ENCODE measurements around the gene SORT1.

Gene SORT1

DNA sequence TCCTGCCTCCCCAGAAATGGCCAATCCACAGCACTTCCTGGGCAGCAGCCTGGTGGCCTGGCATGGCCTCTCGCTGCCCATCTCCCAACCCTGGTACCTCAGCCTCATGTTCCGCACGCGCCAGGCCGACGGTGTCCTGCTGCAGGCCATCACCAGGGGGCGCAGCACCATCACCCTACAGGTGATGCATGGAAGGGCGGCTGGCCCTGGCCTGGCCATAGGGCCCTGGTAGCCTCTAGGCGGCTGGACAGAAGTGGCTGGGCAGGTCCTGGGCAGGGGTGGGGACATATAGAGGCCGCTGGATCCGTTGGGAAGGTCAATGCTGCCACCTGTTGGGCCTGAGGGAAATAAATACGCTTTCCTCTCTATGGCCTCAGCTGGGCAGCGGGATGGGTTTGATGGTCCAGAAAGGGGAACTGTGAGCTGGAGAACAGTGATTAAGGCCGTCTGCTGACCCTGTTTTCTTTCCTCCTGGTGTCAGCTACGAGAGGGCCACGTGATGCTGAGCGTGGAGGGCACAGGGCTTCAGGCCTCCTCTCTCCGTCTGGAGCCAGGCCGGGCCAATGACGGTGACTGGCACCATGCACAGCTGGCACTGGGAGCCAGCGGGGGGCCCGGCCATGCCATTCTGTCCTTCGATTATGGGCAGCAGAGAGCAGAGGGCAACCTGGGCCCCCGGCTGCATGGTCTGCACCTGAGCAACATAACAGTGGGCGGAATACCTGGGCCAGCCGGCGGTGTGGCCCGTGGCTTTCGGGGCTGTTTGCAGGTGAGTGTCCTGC, 133.9 kb downstream of the SORT1 start:
- in situ Hi-C loops (cut with HindIII; ENCODE audit: low sequenced_read_pairs), result no loop called here

DNA sequence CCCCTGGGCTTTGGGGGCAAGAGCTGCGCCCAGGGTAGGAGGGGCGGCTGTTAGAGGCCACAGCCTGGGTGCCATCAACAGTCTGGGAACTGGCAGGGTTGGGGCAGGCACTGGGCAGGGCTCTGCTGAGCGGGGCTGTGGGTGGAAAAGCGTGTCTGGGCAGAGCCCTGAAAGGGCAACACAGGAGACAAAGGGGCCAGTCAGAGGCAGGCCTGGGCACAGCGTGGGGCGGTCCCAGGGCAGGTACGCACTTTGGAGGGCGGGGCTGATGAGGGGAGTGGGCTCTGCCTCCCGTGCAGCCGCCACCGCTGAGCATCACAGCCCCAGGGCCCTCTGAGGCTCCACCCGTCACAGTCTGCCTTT, 134.5 kb downstream of the SORT1 start:
- in situ Hi-C loops (cut with HindIII; ENCODE audit: low sequenced_read_pairs), result no loop called here

DNA sequence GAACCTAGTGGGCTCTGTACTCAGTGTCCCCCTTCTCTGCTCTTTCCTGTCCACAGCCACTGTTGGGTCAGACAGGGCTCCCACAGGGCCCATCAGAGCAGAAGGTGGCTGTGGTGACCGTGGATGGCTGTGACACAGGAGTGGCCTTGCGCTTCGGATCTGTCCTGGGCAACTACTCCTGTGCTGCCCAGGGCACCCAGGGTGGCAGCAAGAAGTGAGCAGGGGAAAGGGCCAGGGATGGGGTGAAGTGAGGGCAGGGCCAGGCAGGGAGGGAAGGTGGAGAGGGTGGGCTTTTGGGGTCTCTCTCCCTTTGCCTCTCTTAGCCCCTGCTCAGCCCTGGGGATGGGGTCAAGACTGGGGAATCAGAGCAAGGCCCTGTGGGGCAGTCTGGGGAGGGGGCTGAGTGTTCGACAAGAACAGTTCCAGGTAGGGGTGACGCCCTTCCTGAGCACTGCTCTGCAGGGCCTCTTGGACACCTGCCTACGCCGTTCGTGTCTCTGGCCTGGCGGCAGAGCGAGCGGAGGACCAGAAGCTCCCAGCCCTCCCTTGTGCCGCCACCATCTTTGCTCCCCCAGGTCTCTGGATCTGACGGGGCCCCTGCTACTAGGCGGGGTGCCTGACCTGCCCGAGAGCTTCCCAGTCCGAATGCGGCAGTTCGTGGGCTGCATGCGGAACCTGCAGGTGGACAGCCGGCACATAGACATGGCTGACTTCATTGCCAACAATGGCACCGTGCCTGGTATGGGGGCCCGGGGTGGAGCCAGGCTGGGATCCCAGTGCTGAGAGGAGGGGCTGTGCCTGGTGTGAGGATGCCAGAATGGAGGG, 135.3 kb downstream of the SORT1 start:
- in situ Hi-C loops (cut with HindIII; ENCODE audit: low sequenced_read_pairs), result no loop called here

DNA sequence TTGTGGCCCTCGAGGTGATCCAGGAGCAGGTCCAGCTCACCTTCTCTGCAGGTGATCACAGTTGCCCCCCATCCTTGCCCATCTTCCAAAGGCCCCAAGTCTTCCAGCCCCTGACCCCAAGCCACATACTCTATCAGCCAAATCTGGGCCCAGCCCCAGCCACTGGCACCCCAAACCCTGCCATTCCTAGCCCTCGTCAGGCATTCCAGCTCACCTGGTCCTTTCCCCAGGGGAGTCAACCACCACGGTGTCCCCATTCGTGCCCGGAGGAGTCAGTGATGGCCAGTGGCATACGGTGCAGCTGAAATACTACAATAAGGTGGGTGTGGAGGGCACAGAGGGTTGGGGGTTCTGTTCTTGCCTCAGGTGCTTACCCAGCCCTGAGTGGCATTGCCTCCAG, 136.1 kb downstream of the SORT1 start:
- in situ Hi-C loops (cut with HindIII; ENCODE audit: low sequenced_read_pairs), result no loop called here

DNA sequence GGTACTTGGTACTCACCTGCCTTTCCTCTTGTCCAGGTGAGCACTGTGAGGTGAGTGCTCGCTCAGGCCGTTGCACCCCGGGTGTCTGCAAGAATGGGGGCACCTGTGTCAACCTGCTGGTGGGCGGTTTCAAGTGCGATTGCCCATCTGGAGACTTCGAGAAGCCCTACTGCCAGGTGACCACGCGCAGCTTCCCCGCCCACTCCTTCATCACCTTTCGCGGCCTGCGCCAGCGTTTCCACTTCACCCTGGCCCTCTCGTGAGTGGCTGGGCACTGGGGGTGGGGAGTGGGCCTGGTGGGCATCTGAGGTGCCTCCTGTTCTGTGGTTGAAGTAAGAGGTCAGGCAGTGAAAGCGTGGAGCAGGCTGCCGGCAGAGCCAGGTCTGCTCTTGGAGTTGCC, 136.7 kb downstream of the SORT1 start:
- in situ Hi-C loops (cut with HindIII; ENCODE audit: low sequenced_read_pairs), result no loop called here

DNA sequence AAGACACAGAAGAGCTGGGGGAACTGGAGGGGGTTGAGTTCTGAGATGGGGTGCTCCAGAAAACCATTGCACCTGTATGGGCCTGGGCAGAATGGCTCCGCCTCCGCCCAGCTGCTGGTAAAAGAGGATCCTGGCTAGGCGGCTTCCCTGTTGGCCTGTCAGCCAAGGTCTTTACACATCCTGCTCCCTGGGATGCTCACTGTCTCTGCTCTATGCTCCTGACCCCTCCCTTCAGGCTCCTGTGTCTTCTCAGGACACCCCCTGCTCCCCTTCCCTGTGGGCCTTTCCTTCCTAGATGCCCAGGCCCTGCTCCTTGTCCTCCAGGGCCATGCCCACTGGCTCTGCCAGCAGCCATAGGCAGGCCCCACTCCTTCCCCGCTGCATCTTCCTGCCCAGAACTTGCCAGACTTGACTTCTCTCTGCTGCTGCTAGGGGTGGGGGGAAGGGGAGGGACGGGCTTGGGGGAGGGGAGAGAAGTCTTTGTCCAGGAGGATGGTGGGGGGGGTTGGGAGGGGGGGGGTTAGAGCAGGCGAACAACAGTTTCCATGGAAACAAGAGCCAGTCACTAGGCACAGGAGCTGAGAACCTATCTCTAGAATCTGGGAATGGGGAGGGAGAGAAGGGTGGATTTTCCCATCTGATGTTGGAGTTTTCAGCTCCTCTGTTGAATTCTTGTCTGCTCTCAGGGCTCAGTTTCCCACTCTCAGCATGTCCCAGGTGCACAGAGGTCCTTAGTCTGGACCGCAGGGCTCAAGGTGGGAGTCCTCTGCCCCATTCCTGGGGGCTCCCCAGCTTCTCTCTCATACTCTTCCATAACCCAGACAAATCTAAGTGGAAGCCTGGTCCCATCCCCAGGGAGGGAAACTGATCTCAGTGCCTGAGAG, 137.8 kb downstream of the SORT1 start:
- in situ Hi-C loops (cut with HindIII; ENCODE audit: low sequenced_read_pairs), result no loop called here
